ENCODE measurements around the gene TCAIM. TPM values are rescaled to one million over a fixed set of nuclear protein-coding genes. Genes with fewer than 3 reads are reported as not detected.

The TCAIM gene
- 11.7 and 13.9 TPM in 2 replicates for total RNA-seq (2014; rRNA removed; shearing (Covaris generic))
- polyA plus RNA-seq (2015; cell fraction: cytosol; rRNA removed): 19.7 and 26.2 TPM in 2 replicates
- polyA plus RNA-seq (2015; cell fraction: nucleus; rRNA removed): 13.1 and 16.0 TPM in 2 replicates

GRCh38 chr3:44338010-44338827 lies at the start of gene TCAIM:
Gene TCAIM, plus strand, starts transcription at chr3:44338766. Its CDS starts 16,017 bp downstream, at chr3:44354783.
- DNase-seq (ENCODE audit: low read depth): peak; percentile 95

- peak; percentile 3 for DNase-seq (ENCODE audit: low read depth)
Observed at GRCh38 chr3:44289882-44290462, 48.6 kb upstream of the TCAIM start.

GRCh38 chr3:44292276-44292675 lies 46.3 kb upstream of the TCAIM start:
- no peak for DNase-seq (ENCODE audit: low read depth)

GRCh38 chr3:44292947-44293346 lies 45.6 kb upstream of the TCAIM start:
- no peak for DNase-seq (ENCODE audit: low read depth)

DNA sequence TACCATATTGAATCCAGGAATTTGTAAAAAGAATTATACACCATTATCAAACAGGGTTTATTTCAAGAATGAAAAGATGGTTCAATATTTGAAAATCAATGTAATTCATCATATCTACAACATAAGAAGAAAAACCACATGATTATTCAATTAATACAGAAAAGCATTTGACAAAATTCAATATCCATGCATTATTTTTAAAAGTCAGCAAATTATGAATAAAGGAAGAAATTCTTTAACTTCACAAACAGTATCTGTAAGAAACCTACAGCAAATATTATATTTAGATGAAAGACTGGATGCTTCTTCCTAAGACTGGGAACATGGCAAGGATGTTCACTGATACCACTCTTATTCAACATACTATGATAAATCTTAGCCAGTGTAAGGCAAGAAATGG lies 41.3 kb upstream of the TCAIM start:
- no peak for DNase-seq (ENCODE audit: low read depth)

- no peak for DNase-seq (ENCODE audit: low read depth)
Observed at GRCh38 chr3:44301746-44302145, 36.8 kb upstream of the TCAIM start.

- DNase-seq (ENCODE audit: low read depth): no peak
Observed at GRCh38 chr3:44309500-44309899, 29.1 kb upstream of the TCAIM start.

DNA sequence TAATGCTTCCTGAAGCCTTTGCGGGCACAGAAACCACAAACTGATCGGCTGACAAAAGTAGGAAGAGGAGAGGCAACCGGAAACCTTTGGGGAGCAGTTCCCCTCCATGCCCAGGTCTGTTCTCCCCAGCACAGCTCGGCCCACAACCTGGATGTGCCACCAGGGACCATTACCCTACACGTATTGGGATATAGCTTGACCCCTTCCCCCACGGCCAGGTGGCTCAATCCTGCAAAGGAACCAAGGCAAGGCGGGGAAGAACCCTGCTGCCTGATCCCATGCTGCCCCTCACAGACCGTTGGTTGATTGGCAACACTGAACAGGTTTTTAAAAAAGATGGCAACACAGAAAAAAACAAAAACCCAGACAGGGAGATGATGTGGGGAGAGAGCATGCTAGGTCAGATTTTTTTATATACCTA lies 19.7 kb upstream of the TCAIM start:
- DNase-seq (ENCODE audit: low read depth): no peak

- DNase-seq (ENCODE audit: low read depth): no peak
Observed at GRCh38 chr3:44321335-44321734, 17.2 kb upstream of the TCAIM start.

- DNase-seq (ENCODE audit: low read depth): peak; percentile 35
Observed at GRCh38 chr3:44323341-44323955, 15.1 kb upstream of the TCAIM start.

GRCh38 chr3:44324584-44324983 lies 14.0 kb upstream of the TCAIM start:
- no peak for DNase-seq (ENCODE audit: low read depth)

GRCh38 chr3:44326019-44326418 lies 12.5 kb upstream of the TCAIM start:
- DNase-seq (ENCODE audit: low read depth): peak; percentile 59

- no peak for DNase-seq (ENCODE audit: low read depth)
Observed at GRCh38 chr3:44326515-44326914, 12.1 kb upstream of the TCAIM start.

- DNase-seq (ENCODE audit: low read depth): no peak
Observed at GRCh38 chr3:44329946-44330345, 8.6 kb upstream of the TCAIM start.

DNA sequence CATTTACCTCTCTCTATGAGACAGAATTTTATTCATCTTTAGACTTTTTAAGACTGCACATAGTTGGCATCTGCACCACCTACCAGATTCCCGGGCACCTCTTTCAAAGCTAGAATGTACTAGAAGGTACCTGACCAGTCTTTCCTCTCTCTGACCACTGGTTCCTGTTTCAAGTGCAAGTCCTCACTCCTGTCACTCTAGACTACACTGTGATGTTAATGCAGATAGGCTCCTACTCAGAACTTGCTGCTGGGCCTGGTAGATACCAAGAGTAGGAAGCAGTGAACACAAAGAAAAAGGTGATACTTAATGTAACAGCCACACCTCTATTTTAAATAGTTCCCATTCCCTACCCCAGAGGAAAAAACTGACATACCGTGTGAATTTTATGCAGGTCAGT lies 8.1 kb upstream of the TCAIM start:
- no peak for DNase-seq (ENCODE audit: low read depth)

DNA sequence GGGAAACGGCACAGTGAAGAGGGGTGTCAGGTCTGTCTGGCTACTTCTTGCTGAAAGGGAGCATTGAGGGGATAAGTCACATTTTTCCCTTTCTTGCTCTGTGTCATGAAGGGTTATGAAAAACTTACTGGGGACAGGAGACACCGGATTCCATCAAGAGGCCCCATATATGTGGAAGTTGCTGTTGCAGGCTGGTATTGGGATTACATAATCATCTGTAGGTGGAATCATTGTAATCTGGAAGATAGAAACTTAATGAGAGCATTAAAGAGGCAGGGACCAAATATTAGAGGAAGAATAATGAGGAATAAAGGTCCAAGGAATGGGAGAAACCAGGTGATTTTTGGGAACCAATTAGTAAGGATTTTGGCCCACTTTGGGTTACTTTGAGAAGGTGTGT lies 4.2 kb upstream of the TCAIM start:
- DNase-seq (ENCODE audit: low read depth): no peak

GRCh38 chr3:44337248-44337785 lies 1.2 kb upstream of the TCAIM start:
- DNase-seq (ENCODE audit: low read depth): no peak

DNA sequence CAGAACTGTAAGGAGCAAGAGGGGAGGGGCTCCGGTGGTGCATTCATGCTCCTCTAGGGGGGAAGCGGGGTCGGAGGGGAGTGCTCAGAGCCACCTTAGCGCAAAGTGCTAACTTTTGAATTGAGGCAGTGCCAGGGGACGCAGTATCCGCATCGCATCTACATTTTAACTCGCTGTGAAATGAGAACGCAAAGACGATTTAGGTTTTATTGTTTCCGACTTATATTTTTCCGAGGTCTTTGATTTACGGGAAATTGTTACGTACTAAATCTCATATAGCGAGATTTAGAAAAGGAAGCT lies 212 bp downstream of the TCAIM start:
- no peak for DNase-seq (ENCODE audit: low read depth)

- DNase-seq (ENCODE audit: low read depth): no peak
Observed at GRCh38 chr3:44339181-44340057, 853 bp downstream of the TCAIM start.

DNA sequence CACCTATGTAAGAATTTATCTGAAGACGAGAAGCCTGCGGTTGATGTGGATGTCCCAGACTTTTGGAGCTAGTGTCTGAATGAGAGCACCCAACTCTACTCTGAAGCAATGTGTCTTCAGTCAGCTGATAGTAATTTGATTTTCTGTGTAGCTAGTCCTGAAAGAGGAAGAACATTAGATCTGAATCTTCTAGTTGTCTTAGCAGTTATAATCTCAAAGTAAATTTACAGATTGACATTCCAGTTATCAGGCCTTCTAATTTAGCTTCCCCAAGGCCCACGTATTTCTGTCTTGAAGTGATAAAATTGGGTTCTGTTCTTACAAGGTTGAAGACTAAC lies 1.5 kb downstream of the TCAIM start:
- DNase-seq (ENCODE audit: low read depth): no peak

DNA sequence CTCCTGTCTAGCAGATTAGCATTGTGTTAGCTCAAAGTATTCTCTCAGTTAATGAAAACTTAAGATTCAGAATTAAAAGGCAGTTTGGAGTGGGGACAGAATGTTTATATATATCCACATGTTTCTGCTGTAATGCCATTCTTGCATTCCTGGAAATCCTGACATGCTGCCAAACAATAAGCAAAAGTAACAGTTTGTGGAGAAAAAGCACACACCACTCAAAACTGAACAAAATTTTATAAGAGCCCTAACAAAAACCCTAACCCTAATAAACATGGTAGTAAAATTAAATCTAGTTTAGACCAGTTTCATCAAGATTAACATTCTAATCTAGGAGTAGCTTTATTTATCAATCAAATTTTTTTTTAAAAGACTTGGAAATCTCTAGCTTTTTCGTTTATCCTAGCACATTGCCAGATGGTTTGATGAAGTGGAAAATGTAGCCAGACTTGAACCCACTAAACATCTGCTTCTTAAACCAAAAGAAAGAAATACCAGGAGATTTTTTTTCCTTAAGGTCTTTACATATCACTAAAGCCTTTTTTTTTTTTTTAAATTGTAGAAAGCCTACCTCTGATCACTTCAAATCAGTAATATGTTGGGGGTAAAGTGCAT lies 3.7 kb downstream of the TCAIM start:
- no peak for DNase-seq (ENCODE audit: low read depth)

All from HT1080 (cell line).